Gastroesophageal sphincter (tissue), 3 donors: ENCODE measurements around the gene BHLHE40.

Experiments used
- POLR2A ChIP-seq, 2 donors: fragments of 450-650 bp; IDR thresholded peaks; one replicate each; pipeline ENCODE4 v1.6.1; 2017; ENCODE audit warnings: antibody characterized with exemption in 2 of 2, mild to moderate bottlenecking in 2 of 2, moderate library complexity in 1 of 2
- TF ChIP-seq, protein P1 (sequence below), 4 experiments: fragments of 200-600 bp in 2 of 4; fragments of 450-650 bp in 2 of 4; sonication (generic) in 1 of 4; IDR thresholded peaks; one replicate each; pipeline ENCODE4 v1.5.1; 2017 to 2019; ENCODE audit warnings: antibody characterized with exemption in 4 of 4, mild to moderate bottlenecking in 2 of 4, moderate library complexity in 2 of 4

DNA sequence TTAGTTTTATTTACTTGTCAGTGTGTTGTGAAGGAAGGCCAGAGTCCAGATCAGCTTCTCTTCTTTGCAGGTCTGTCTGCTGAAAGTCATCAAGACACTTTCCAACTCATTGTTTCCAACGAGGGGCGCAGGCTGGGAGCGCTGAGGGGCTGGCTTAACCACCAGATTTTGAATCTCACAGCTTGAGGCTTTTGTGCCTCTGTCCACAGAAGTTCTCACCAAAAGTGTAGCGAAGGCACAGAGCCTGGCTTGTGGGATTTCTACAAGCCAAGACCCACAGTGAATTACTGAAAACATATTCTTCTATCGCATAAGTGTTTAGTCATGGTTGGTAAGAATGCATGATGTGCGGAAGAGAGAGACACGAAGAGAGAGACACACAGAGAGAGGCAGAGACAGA lies 35.2 kb downstream of the BHLHE40 start:
- TF ChIP-seq, protein P1, sequence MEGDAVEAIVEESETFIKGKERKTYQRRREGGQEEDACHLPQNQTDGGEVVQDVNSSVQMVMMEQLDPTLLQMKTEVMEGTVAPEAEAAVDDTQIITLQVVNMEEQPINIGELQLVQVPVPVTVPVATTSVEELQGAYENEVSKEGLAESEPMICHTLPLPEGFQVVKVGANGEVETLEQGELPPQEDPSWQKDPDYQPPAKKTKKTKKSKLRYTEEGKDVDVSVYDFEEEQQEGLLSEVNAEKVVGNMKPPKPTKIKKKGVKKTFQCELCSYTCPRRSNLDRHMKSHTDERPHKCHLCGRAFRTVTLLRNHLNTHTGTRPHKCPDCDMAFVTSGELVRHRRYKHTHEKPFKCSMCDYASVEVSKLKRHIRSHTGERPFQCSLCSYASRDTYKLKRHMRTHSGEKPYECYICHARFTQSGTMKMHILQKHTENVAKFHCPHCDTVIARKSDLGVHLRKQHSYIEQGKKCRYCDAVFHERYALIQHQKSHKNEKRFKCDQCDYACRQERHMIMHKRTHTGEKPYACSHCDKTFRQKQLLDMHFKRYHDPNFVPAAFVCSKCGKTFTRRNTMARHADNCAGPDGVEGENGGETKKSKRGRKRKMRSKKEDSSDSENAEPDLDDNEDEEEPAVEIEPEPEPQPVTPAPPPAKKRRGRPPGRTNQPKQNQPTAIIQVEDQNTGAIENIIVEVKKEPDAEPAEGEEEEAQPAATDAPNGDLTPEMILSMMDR (IDR thresholded peaks at IDR 0.05) = no peak
- TF ChIP-seq POLR2A (IDR thresholded peaks at IDR 0.05) = no peak
